Lower lobe of right lung (tissue), 2 donors: Measurements from ENCODE around the gene CKS2. TPM values are rescaled to one million over a fixed set of nuclear protein-coding genes. Genes with fewer than 3 reads are reported as not detected.

Experiments
- ATAC-seq, 2 donors: fragments of 200-7000 bp; cut with Tn5 transposase; one replicate each; pipeline ENCODE4 v1.9.1; 2020 to 2022; ENCODE audit warnings: mild to moderate bottlenecking in 2 of 2, moderate library complexity in 2 of 2
- DNase-seq: peaks from one replicate; pipeline ENCODE4 v3.0.0-alpha.2; 2020
- H3K27ac ChIP-seq: fragments of 200-600 bp; one replicate; pipeline ENCODE4 v1.8.0; 2022
- H3K27me3 ChIP-seq: fragments of 200-600 bp; one replicate; pipeline ENCODE4 v1.8.0; 2022; ENCODE audit warnings: low read depth
- H3K36me3 ChIP-seq: fragments of 200-600 bp; one replicate; pipeline ENCODE4 v1.8.0; 2022; ENCODE audit warnings: mild to moderate bottlenecking
- H3K4me1 ChIP-seq: fragments of 200-600 bp; one replicate; pipeline ENCODE4 v1.8.0; 2022
- H3K4me3 ChIP-seq: fragments of 200-600 bp; one replicate; pipeline ENCODE4 v1.8.0; 2022; ENCODE audit warnings: mild to moderate bottlenecking
- H3K9me3 ChIP-seq: fragments of 200-600 bp; one replicate; pipeline ENCODE4 v1.8.0; 2022
- intact Hi-C: fragments of 100-400 bp; cut with DNase I; formaldehyde crosslinking; loops from one replicate; pipeline ENCODE4 v1.11.0; 2022
- total RNA-seq: library from RNA; stranded (reverse); fragmentation: NEBNext Ultra II Directional; extraction: Animal tissue kit (Norgen Biotek cat#: 25700); gene quantifications from one replicate; pipeline ENCODE4 v1.2.1, GENCODE V29; 2021
- TF ChIP-seq, protein P1 (sequence below): fragments of 200-600 bp; IDR thresholded peaks from one replicate; pipeline ENCODE4 v1.8.0; 2022; ENCODE audit warnings: antibody characterized with exemption, mild to moderate bottlenecking
- donor health status: DM: no; HTN: yes; CAD: no; lungs with severe emphysema.

CKS2 gene
- total RNA-seq, 1 donor from 2014 or later = 16.6 TPM

DNA sequence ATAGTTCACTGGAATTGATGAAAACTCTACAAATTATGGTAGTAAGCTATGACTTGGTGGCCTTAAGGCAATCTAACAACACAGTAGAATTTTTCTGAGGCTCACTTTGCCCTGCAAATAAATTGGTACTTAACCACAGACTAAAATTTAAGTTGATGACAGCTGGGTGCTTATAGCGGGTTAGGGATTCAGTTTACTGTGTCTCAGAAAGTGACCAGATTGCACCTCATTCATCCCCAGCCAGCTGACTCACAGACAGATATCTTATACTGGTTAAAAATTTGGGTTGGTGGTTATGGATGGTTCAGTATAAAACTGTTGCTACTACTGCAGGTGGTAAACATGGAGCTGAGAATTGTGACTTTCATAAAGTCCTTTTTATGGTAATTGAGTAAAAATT lies 2.8 kb downstream of the CKS2 start:
- ATAC-seq (no peak), DNase-seq (no peak)
- TF ChIP-seq, protein P1, sequence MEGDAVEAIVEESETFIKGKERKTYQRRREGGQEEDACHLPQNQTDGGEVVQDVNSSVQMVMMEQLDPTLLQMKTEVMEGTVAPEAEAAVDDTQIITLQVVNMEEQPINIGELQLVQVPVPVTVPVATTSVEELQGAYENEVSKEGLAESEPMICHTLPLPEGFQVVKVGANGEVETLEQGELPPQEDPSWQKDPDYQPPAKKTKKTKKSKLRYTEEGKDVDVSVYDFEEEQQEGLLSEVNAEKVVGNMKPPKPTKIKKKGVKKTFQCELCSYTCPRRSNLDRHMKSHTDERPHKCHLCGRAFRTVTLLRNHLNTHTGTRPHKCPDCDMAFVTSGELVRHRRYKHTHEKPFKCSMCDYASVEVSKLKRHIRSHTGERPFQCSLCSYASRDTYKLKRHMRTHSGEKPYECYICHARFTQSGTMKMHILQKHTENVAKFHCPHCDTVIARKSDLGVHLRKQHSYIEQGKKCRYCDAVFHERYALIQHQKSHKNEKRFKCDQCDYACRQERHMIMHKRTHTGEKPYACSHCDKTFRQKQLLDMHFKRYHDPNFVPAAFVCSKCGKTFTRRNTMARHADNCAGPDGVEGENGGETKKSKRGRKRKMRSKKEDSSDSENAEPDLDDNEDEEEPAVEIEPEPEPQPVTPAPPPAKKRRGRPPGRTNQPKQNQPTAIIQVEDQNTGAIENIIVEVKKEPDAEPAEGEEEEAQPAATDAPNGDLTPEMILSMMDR = no peak
- peaks cover 4% of the 10 kb centered on the region for H3K36me3 ChIP-seq
- no peaks in the 10 kb centered on the region for H3K9me3 ChIP-seq
- H3K27me3 ChIP-seq = no peaks in the 10 kb centered on the region
- H3K4me1 ChIP-seq = peaks cover 27% of the 10 kb centered on the region
- no peak overlapping the region for H3K27ac ChIP-seq
- intact Hi-C loops = no loop called here
- no peak overlapping the region for H3K4me3 ChIP-seq

DNA sequence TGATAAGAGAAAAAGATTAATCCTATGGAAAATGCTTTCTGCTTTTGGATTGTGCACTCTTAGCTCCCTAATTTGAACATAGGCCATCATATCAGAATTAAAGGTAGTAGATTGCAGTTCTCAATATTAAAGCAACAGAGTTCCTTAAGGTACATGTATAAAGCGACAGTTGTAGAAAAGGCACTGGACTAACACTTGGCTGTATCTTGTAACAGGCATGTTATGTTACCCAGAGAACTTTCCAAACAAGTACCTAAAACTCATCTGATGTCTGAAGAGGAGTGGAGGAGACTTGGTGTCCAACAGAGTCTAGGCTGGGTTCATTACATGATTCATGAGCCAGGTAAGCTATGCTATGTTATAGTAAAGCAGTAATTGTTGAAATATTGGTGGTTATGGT lies 4.0 kb downstream of the CKS2 start:
- TF ChIP-seq, protein P1 = no peak
- Histone ChIP-seq H3K27ac (no peak overlapping the region), H3K36me3 (peaks cover 8% of the 10 kb centered on the region), H3K4me1 (peaks cover 31% of the 10 kb centered on the region), H3K9me3 (no peaks in the 10 kb centered on the region), H3K4me3 (no peak overlapping the region), H3K27me3 (no peaks in the 10 kb centered on the region)
- intact Hi-C loops = no loop called here
- DNase-seq (no peak), ATAC-seq (no peak)

DNA sequence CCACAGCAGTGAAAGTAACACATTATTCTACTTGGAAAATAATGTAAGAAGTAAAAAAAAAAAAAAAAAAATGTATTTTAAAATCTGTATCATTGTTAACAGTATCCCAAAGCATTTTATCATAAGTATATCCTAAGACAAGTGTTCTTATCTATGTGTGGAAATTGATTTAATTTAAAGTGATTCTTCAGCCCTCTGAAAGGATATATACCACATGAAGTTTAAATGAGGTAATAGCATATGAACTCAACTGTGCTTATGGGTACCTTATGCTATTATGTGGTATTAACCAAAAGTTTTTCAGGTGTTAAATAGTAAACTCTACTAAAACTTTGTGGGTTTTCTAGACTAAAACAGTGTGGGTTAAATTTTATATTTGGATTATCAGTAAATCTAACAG lies 4.5 kb downstream of the CKS2 start:
- no peak overlapping the region for H3K4me3 ChIP-seq
- TF ChIP-seq, protein P1 = no peak
- intact Hi-C loops = no loop called here
- peaks cover 35% of the 10 kb centered on the region for H3K4me1 ChIP-seq
- no peak overlapping the region for H3K27ac ChIP-seq
- H3K36me3 ChIP-seq = peaks cover 11% of the 10 kb centered on the region
- no peaks in the 10 kb centered on the region for H3K27me3 ChIP-seq
- no peaks in the 10 kb centered on the region for H3K9me3 ChIP-seq
- ATAC-seq (no peak), DNase-seq (no peak)

DNA sequence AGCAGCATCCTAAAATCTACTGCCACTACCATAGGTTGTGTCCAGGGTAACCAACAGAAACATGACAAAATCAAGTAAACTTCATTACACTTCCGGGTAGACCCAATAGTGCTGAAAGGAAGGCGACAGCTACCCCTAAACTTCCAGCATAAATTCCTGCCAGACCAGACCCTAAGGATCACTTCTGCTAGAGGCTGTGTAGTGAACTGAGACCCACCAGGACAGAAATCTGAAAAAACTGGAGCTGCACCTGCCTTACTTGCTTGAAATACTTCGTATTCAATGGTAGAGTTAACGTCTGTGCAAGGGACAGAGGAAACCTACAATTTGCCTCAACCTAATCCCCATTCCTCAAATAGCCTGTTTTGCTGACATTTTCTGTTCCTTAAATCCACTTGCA lies 6.3 kb downstream of the CKS2 start:
- no peaks in the 10 kb centered on the region for H3K9me3 ChIP-seq
- peak overlapping the region; percentile 100 for H3K27ac ChIP-seq
- no peaks in the 10 kb centered on the region for H3K27me3 ChIP-seq
- peaks cover 32% of the 10 kb centered on the region for H3K4me1 ChIP-seq
- H3K4me3 ChIP-seq = no peak overlapping the region
- peaks cover 20% of the 10 kb centered on the region for H3K36me3 ChIP-seq
- intact Hi-C loops = no loop called here
- DNase-seq (no peak), ATAC-seq (no peak)
- TF ChIP-seq, protein P1 = no peak

DNA sequence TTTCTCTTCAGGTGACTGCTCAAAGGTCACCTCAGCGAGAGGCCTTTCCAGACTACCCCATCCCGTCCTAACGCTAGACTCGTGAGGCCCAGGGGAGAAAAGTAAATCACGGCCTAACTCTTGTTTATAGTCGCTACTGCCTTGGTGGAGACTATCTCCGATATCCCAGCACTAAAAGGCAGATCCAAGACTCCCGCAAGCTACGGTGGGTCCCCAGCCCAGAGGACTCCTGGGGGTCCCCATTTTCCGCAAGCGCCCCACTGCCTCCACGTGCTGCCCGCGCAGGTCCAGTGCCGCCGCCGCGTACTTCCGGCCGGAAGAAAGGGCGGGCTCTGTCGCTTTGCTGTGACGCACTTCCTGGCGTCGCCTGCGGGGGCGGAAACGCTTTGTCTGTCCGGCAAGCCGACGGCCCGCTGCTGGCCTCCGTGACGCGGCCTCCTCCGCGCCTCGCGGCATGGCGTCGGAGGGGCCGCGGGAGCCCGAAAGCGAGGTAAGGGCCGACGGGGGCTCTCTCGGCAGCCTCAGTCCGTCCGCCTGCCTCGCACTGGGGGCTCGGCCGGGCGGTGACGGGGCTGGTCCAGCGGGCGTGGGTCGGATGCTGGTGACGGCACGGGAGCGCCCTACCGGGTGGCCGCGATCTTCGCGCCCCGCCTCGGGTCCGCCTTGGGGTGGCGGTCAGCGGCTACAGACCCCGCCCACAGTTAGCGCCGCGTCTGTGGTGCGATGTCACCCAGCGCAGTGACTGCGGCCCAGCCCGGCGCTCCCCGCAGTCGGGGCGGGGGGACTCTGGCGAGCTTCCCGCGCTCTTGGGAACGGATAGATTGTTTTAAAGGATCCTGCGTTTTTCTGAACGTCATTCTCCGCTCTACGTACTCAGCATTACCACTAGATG lies 7.4 kb downstream of the CKS2 start, which contains the start of gene SECISBP2:
Gene SECISBP2 (plus strand): TSS at position 378 of the 892 bp plus-strand sequence. CDS start 77 bp downstream, at position 455.
- TF ChIP-seq, protein P1 = peak; percentile 76
- ATAC-seq = peak; percentile 99
- H3K4me1 ChIP-seq = peaks cover 34% of the 10 kb centered on the region
- peak within 1 kb of the TSS; percentile 100 for H3K27ac ChIP-seq
- H3K36me3 ChIP-seq = peaks cover 20% of the 10 kb centered on the region
- no peaks in the 10 kb centered on the region for H3K9me3 ChIP-seq
- peak within 1 kb of the TSS; percentile 58 for H3K4me3 ChIP-seq
- intact Hi-C loops = no loop called here
- DNase-seq = peak; percentile 97
- H3K27me3 ChIP-seq = no peaks in the 10 kb centered on the region
